Measurements from ENCODE around the gene MICALL1. TPM values are rescaled to one million over a fixed set of nuclear protein-coding genes. Genes with fewer than 3 reads are reported as not detected.

MICALL1 gene
- total and polyA plus RNA-seq, 7 donors: 10.3 to 24.7 (median 16.9) TPM

DNA sequence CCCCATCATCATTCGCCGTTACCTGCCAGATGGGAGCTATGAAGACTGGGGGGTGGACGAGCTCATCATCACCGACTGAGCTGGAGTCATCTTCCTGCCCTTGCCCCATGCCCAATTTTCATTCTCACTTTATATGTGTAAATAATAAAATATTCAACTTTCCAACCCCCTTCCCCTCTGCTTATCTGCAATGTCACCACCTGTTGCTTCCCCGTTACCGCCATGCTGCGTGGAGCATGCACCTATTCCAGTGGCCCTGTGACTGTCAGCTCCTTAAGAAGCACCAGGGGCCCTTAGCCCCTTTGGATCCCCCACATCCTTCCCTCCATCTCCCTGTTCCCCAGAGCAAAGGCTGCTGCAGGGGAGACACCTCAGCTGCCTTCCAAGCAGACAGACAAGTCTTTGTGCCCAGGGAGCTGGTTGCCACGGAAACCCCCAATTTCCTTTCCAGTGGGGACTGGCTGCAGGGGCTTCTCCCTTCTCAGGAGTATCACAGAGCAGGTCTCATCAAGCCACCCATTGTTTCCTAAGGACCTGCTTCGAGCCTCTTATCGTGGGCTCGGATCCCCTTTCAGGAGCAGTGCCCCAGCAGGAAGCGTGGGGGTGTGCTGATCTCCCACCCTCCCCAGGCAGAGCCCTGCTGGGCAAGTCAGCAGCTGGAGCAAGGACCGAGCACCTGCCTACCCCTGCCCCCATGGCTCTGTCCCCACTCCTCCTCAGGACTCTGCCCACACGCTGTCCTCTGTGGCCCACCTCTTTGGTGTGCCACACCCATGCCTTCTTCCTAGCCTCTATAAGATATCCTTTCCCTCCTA, 61.7 kb downstream of the MICALL1 start:
- Histone ChIP-seq H3K4me3 (no peak overlapping the region), H3K27me3 (ENCODE audit: insufficient read depth in 3 of 3, low read length in 2 of 3) (no peaks in the 10 kb centered on the region), H3K36me3 (ENCODE audit: insufficient read depth in 1 of 2, low read depth in 1 of 2) (peaks cover 9 to 46% of the 10 kb centered on the region in 2 donors), H3K4me1 (peaks cover 9% of the 10 kb centered on the region), H3K9me3 (no peaks in the 10 kb centered on the region), H3K27ac (no peak overlapping the region)
- 83 to 87% (median 85%) methylated on average over 14 of the region's 14 CpGs for WGBS, 3 donors
- DNase-seq: no peak
- no peak for ATAC-seq
- intact Hi-C loops (cut with DNase I): loop anchor here (5.0 to 10.0 kb wide), 2 partner anchors 151 to 153 kb away; no protein-coding TSS in a partner anchor
- TF ChIP-seq, protein P1, sequence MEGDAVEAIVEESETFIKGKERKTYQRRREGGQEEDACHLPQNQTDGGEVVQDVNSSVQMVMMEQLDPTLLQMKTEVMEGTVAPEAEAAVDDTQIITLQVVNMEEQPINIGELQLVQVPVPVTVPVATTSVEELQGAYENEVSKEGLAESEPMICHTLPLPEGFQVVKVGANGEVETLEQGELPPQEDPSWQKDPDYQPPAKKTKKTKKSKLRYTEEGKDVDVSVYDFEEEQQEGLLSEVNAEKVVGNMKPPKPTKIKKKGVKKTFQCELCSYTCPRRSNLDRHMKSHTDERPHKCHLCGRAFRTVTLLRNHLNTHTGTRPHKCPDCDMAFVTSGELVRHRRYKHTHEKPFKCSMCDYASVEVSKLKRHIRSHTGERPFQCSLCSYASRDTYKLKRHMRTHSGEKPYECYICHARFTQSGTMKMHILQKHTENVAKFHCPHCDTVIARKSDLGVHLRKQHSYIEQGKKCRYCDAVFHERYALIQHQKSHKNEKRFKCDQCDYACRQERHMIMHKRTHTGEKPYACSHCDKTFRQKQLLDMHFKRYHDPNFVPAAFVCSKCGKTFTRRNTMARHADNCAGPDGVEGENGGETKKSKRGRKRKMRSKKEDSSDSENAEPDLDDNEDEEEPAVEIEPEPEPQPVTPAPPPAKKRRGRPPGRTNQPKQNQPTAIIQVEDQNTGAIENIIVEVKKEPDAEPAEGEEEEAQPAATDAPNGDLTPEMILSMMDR (IDR thresholded peaks at IDR 0.05): no peak

DNA sequence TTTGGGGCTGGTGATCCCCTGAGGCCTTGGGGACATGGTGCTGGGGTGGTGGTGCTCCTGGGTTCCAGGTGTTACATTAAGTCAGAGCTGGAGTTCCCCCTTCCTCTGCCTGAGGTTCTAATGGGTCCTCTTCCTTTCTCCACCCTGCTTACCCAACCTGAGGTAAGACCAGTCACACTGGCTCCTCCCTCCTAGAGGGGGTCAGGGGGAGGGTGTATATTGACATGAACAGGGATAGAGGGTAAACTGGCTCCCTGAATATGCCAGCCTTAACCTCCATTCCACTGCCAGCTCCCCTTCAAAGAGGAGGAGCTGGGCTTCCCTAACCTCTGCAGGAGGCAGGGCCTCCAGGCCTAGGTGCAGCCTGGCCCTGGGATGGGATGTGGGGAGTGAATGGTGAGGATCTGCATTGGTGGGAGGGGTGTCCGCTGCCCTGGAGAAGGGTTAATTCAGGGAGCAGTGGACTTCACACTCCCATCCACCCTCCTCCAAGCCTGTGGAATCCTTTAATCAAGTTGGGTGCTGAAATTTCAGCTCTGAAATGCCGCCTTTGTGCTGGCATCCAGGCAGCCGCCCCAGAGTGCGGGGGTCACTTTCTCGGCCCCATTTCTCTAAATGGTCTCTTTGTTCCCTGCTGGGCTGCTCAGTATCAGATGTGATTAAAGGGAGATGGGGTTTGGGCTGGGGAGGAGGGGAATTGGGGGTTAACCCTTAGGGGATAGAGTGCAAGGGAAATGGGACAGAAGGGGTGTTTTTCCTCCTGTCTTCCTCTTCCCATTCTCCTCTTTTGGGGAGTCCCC, 62.6 kb downstream of the MICALL1 start:
- Histone ChIP-seq H3K4me3 (no peak overlapping the region), H3K36me3 (ENCODE audit: insufficient read depth in 1 of 2, low read depth in 1 of 2) (peaks cover 9 to 38% of the 10 kb centered on the region in 2 donors), H3K9me3 (no peaks in the 10 kb centered on the region), H3K27ac (no peak overlapping the region), H3K27me3 (ENCODE audit: insufficient read depth in 3 of 3, low read length in 2 of 3) (no peaks in the 10 kb centered on the region), H3K4me1 (peaks cover 9% of the 10 kb centered on the region)
- TF ChIP-seq, protein P1 (IDR thresholded peaks at IDR 0.05): no peak
- intact Hi-C loops (cut with DNase I): loop anchor here (5.0 to 10.0 kb wide), 2 partner anchors 151 to 154 kb away; no protein-coding TSS in a partner anchor
- DNase-seq: no peak
- no peak for ATAC-seq
- WGBS, 3 donors: 93 to 95% (median 93%) methylated on average over 5 of the region's 5 CpGs

DNA sequence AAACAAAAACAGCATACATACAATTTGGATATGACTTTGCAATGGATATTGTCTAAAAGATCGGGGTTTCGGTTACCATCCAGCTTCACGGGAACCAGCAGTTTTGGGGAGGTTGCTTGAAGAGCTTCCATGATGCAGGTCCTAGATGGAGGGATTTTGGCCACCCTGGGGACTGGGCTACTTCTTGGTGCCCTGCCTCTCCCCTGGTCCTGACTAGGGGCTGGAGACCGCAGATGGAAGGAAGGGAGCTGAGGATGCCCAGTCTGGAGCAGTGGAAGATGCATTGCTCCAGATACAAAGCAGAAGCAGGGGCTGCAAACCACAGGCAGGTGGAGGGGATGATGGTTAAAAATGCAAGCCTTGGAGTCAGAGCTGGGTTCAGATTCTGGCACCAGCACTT, 64.8 kb downstream of the MICALL1 start:
- TF ChIP-seq, protein P1 (IDR thresholded peaks at IDR 0.05): no peak
- H3K27ac ChIP-seq: no peak overlapping the region

DNA sequence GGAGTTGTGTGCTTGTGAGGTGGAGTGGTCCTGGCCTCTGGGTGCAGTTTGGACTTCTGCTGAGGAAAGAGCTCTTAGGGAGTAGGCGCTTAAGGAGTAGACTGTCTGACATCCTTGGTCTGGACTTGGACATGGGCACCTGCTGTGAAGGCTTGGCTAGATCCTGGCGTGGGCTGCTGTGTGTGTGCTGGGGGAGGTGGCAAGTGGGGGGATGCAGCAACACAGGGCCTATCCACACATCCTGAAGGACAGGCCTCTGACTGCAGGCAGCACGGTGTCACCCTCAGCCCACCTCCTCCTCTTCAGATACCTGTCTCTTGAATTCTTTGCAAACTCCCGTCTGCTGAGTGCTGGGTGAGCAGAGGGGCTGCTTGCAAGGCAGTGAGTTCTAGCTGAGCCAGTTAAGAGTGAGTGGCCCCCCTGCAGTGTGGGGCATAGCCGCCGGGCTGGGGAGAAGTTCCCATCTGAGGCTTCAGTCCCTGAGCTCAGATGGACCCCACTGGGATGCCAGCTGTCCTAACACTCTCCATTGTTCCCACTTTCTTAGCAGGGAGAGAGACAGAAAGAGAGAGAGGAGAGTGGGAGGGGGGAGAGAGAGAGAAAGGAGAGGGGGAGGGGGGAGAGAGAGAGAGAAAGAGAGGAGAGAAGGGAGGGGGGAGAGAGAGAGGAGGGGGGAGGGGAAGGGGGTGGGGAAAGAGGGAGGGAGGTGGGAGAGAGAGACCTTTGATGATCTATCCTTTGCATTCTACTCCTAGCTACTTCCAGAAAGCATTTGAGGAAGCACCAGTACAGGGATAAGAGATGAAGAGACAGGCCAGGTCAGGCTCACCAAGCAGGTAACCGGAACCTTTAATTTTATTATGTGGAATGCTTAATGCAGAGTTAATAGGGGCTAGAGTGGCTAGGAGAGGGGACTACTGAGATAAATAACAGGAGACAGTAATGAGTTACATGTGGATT, 65.7 kb downstream of the MICALL1 start:
- Histone ChIP-seq H3K4me1 (no peaks in the 10 kb centered on the region), H3K36me3 (ENCODE audit: insufficient read depth in 1 of 2, low read depth in 1 of 2) (peaks cover 9 to 27% of the 10 kb centered on the region in 2 donors), H3K27ac (no peak overlapping the region), H3K4me3 (no peak overlapping the region), H3K9me3 (no peaks in the 10 kb centered on the region), H3K27me3 (ENCODE audit: insufficient read depth in 3 of 3, low read length in 2 of 3) (no peaks in the 10 kb centered on the region)
- ATAC-seq: no peak
- WGBS, 3 donors: 72 to 80% (median 78%) methylated on average over 7 of the region's 7 CpGs
- TF ChIP-seq, protein P1 (IDR thresholded peaks at IDR 0.05): no peak
- no peak for DNase-seq
- intact Hi-C loops (cut with DNase I): no loop called here

More for the DNA sequence above, 64.8 kb downstream of the MICALL1 start:
- Histone ChIP-seq H3K4me3 (no peak overlapping the region), H3K36me3 (ENCODE audit: insufficient read depth in 1 of 2, low read depth in 1 of 2) (peaks cover 9 to 35% of the 10 kb centered on the region in 2 donors), H3K27me3 (ENCODE audit: insufficient read depth in 3 of 3, low read length in 2 of 3) (no peaks in the 10 kb centered on the region), H3K9me3 (no peaks in the 10 kb centered on the region), H3K4me1 (peaks cover 2% of the 10 kb centered on the region)
- no peak for ATAC-seq
- WGBS, 3 donors: 89 to 97% (median 96%) methylated on average over 4 of the region's 4 CpGs
- intact Hi-C loops (cut with DNase I): no loop called here
- no peak for DNase-seq
